Measurements from ENCODE around the gene EIF4E.
"Not testable (repeated sequence)": the region's sequence is repeated elsewhere in the genome, so short reads cannot be mapped to it uniquely, and the experiment has no call there.

EIF4E gene, protein sequence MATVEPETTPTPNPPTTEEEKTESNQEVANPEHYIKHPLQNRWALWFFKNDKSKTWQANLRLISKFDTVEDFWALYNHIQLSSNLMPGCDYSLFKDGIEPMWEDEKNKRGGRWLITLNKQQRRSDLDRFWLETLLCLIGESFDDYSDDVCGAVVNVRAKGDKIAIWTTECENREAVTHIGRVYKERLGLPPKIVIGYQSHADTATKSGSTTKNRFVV

DNA sequence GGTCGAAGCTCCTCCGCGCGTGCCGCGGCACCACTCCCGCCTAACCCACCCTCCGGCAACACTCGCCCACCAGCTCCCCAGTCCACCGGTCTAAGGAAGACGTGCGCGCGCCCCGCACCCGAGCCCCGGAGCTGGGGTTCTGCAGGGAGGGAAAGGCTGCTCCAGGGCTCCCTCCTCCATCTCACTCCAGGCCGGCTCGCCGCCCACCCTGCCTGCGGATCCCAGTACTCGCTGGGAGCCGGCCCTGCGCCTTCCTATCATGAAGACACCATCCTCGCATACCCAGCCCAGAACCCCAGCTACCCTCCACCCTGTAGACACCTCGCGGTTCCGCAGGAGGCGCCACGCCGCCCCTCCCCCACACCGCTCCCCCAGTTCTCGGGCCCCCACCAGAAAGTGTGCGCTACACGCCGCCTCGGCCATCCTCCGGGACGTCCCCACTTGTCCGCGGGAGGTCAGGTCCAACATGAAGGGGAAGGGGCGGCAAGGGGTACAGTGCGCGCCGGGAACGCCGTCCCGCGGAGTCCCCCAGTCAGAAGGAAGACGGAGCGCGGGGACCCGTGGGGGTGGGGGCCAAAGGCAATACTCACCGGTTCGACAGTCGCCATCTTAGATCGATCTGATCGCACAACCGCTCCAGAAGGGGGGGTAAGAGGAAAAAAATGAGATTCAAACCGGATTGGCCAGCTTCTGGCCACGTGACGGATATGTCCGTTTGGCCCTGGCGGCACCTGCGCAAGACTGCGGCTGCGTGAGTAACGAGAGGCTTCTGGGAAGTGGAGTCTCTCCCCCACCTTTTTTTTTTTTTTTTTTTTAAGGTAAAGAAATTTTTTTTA is at the start of gene EIF4E:
EIF4E (minus strand) TSS at position 629 of the 836 bp plus-strand sequence; CDS start at position 608, 21 bp downstream.
- DNase-seq (ENCODE audit: low spot score), result peak; percentile 99

DNA sequence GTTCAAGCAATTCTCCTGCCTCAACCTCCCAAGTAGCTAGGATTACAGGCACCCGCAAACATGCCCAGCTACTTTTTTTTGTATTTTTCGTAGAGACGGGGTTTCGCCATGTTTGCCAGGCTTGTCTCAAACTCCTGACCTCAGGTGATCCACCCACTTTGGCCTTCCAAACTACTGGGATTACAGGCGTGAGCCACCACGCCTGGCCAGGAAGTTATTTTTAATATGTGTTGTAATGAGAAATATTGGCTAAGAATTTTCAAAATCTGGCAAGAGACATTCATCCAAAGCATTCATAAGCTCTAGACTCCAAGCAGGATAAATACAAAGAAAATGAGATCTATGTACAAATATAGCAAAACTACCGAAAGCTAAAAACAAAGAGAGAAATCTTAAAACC is 48.6 kb upstream of the EIF4E start:
- DNase-seq (ENCODE audit: low spot score), result no peak

DNA sequence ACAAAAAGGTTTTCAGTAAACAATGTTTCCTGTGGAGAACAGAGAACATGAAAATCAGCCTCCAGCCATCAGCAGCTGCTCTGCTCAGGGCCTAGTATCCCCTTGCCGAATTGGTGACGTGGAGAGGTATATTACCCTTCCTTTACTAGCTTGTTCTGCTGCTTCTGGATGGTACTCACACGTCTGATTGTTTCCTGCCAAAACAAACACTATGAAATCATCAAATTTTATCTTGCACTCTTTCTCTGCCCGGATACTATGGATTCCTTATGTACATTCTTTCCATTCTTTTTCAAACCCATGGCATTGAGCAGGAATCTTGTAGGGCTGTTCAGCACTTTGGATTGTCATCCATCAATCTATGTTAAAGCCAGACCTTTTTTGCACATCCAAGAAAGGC is 47.8 kb upstream of the EIF4E start:
- no peak for DNase-seq (ENCODE audit: low spot score)

GRCh38 chr4:98969878-98970785 is 41.2 kb upstream of the EIF4E start:
- no peak for DNase-seq (ENCODE audit: low spot score)

- DNase-seq (ENCODE audit: low spot score), result no peak
Observed at GRCh38 chr4:98967786-98968329, 38.9 kb upstream of the EIF4E start.

GRCh38 chr4:98966926-98967325 is 38.0 kb upstream of the EIF4E start:
- no peak for DNase-seq (ENCODE audit: low spot score)

GRCh38 chr4:98963538-98964433 is 34.9 kb upstream of the EIF4E start:
- DNase-seq (ENCODE audit: low spot score), result no peak

GRCh38 chr4:98961770-98962169 is 32.8 kb upstream of the EIF4E start:
- no peak for DNase-seq (ENCODE audit: low spot score)

DNA sequence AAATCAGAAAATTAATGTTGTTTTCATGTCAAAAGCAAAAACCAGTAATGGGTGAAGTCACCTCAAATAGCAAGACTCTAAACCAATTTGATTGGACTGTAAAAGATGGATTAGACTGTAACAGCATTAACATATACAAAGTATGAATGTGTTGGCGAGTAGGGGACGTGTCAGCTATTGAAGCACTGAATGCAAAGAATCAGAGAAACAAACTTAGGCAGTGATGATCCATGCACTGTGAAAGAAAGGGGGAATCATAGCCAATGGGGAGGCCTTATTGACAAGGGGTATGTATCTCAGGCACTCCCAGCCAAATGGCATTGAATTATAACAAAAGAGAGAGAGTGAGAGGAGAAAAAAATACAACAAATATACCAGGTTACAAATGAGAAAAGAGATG is 30.5 kb upstream of the EIF4E start:
- DNase-seq (ENCODE audit: low spot score), result no peak

GRCh38 chr4:98958065-98958464 is 29.1 kb upstream of the EIF4E start:
- DNase-seq (ENCODE audit: low spot score), result no peak

- no peak for DNase-seq (ENCODE audit: low spot score)
Observed at GRCh38 chr4:98955229-98955628, 26.3 kb upstream of the EIF4E start.

- DNase-seq (ENCODE audit: low spot score), result no peak
Observed at GRCh38 chr4:98951710-98952109, 22.8 kb upstream of the EIF4E start.

- DNase-seq (ENCODE audit: low spot score), result no peak
Observed at GRCh38 chr4:98950925-98951324, 22.0 kb upstream of the EIF4E start.

GRCh38 chr4:98946359-98946758 is 17.4 kb upstream of the EIF4E start:
- DNase-seq (ENCODE audit: low spot score), result no peak

GRCh38 chr4:98945297-98945850 is 16.4 kb upstream of the EIF4E start:
- no peak for DNase-seq (ENCODE audit: low spot score)

GRCh38 chr4:98939892-98940298 is 11.0 kb upstream of the EIF4E start:
- DNase-seq (ENCODE audit: low spot score), result peak; percentile 73

GRCh38 chr4:98939438-98939837 is 10.5 kb upstream of the EIF4E start:
- no peak for DNase-seq (ENCODE audit: low spot score)

- no peak for DNase-seq (ENCODE audit: low spot score)
Observed at GRCh38 chr4:98937986-98938720, 9.2 kb upstream of the EIF4E start.

DNA sequence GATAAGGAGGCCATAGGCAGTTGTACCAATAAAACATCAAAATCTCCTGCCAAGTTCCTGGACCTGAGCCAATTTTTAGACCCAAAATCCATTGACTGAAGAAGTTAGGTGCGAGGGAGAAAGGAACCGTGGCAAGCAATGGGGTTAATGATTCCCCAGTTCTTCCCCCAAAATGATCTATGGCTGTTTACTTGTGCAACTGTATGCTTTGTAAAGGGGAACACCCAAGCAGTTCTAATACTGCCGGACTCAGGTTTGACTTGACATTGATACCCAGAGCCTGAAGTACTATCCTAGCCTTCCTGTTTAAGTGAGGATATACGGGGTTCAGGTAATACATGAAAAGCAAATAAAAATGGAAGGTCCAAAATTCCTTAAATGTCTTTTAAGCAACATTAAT is 6.7 kb upstream of the EIF4E start:
- DNase-seq (ENCODE audit: low spot score), result no peak

- DNase-seq (ENCODE audit: low spot score), result not testable (repeated sequence)
Observed at GRCh38 chr4:98934851-98935250, 5.9 kb upstream of the EIF4E start.
